HG02763 (cell line): ENCODE data around the gene AP1M1.

Source experiments
- ATAC-seq: cut with Tn5 transposase; IDR thresholded peaks from one replicate; pipeline ENCODE4 v1.9.1; 2021; ENCODE audit warnings: mild to moderate bottlenecking, moderate library complexity; ENCODE audit not compliant: unreplicated experiment

Gene AP1M1

DNA sequence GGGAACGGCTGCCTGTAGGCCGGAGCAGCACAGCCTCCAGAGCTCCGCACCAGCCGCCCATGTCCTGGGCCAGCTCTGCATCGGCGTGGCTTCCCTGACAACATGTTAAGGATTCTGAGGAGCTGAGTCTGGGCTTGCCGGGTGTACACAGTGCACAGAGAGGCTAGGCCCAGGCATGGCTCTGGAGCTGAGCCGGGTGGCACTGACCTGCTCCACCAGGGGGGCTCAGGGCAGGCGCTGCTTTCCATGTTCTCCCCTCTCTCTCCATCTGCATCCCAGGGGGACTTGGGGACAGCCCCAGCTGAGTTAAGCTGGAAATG lies 31.6 kb downstream of the AP1M1 start:
- ATAC-seq, result no peak

DNA sequence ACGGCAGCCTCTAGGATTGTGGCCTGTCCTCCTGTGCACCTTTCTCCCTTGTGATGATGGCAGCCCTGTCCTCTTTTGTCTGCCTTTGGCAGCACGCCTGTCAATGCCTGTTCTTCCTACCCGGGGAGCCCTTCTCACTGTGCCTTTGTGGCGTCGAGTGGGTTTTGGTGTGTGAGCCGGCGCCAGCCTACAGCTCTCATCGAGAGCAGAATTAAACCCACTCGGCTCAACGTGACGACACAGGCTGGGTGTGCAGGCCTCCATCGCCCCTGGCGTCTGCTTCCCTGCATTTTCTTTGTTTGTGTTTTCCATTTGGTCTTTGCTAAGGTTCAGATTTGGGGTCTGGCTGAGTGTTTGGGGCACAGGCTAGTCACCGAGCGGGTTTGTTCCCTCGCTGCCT lies 34.4 kb downstream of the AP1M1 start:
- no peak for ATAC-seq

DNA sequence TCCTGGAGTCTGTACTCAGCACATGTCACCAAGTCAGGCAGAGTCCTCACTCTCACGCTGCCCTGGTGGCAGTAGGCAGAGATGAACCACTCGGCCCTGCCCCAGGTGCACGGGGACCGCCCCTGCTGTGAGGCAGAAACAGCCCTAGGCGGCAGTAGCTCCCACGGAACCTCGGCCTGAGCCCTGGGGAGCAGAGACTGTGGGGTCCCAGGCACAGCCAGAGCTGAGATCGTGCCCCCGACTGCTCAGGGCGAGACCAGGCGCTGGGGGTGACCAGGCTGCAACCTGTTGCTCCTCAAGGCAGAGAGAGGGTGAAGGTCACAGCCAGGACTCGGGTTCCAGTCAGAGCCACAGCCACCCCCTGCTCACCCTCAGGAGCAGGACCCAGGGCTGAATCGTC lies 34.9 kb downstream of the AP1M1 start:
- ATAC-seq, result no peak

DNA sequence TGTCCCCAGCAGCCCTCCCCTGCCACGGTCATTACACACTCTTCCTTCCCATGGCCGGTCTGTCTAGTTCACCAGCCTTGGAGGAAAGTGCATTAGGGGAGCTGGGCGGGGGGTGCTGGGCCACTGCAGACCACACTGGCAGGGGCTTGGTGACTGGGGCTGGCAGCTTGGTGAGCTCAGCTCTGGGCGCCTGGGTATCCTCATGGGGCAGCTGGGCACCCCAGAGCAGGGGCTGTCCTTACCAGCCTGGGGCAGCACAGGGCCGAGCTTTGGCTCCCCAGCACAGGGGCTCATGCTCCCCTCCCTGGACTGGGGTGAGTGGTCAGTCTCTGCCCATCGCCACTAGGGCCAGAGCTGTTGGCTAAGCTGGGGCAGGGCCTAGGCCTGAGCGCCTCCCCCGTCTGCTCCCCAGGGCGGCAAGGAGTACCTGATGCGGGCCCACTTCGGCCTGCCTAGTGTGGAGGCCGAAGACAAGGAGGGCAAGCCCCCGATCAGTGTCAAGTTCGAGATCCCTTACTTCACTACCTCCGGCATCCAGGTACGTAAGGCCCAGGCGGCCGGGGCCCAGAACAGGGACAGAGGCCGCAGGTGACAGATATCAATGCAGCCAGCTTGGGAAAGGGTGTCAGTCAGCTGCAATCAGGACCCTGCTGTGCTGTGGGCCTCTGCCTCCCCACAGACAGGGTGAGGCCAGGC lies 35.5 kb downstream of the AP1M1 start:
- no peak for ATAC-seq

DNA sequence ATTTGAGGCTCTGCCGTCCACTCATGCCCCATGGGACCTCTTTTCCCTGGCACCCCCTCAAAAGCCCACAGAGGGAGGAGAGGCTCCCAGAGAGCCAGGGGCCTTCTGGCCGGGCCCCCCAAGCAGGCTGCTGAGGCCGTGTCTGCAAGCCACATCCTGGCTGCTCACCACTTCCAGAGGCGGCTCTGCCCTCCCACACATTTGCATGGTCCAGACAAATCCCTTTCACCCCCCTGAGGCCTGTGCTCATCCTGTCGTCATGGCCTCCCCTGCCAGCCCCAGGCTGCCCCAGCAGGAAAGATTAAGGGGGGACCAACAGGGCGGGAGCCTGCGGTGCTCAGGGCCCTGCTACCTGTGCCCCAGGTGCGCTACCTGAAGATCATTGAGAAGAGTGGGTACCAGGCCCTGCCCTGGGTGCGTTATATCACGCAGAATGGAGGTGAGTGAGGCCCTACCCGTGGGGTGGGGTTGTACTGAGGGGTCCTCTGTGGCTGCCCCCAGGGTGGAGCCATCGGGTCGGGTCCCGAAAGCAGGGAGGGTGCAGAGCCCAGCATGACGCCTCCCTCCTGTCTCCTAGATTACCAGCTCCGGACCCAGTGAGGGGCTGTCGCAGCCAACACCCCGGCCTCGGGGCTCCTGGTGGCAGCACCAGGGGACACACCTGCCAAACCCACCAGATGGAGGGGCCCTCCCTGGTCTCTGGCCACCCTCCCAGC lies 36.3 kb downstream of the AP1M1 start:
- ATAC-seq, result no peak

DNA sequence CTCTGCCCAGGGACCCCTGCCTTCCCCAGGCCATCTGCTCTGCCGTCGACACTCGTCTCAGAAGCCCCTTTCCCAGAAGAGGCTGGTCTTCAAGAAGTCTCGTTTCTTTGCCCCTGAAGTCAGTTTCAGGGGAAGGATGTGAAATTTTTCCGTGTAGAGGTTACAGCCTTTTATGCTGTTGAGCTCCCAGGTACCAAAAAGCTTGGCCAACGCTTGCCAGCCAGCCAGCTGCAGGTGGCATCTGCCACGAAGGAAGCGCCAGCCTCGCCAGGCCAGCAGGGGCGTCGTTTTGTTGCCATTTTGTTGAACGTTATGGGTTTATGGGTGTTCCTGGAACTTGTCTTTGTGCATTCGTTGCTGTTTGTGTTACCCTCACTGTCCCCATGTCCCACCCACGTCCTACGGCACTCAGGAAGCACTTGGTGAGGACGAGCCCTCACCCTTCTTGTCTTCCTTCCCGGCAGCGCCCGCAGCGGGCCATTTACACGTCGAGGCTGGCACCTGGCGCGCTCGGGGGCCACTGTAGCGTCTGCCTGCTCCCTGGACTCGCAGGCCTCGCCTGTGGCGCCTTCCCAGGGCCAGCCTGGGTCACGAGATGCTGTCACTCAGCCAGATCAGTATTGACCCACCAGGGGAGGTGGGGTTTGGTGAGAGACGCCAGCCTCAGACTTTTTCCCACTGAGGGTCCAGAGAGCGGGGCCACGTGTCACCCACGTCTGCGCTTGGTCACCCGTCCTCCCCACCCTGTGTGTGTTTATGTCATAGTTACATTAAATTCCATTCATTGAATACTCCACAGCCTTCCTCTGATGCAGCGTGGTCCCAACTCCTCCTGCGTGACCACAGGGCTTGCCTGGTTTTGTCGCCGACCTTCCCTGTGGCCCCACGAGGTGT lies 37.1 kb downstream of the AP1M1 start:
- no peak for ATAC-seq

DNA sequence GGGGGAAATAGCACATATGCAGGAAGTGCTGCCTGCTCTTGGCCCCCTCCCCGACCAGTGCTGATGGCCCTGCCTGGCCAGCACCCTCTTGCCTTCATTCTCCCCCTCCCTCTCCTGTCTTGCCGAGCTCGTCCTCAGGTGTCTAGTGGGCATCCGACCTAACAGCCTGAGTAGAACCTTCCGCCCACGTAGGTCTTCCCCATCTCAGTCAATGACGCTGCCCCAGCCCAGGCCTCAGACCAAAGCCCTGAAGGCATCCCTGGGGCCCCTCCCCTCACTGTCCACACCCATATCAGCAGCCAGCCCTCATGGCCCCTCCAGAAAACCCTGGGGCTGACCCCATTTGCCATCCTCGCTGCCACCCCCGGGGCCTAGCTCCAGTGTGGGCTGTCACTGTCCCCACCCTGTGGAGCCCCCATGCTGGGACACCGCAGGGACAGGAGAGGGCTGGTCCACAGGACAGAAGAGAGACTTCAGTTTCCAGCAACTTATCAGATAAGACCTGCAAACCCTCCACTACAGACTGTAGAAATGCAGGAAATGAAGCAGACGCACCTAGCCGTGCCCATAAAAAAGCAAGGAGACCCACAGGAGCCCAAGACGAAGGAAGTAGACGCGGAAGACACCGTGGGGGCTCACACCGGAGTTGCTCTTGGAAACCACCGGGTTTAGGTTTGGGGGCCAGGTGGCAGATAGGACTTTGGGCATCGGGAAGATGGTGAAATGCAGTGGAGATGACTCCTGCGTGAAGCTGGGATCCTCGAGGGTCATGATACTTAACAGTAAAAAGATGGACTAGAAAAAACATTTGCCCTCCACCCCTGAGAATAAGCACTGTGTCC lies 38.3 kb downstream of the AP1M1 start:
- ATAC-seq, result no peak

DNA sequence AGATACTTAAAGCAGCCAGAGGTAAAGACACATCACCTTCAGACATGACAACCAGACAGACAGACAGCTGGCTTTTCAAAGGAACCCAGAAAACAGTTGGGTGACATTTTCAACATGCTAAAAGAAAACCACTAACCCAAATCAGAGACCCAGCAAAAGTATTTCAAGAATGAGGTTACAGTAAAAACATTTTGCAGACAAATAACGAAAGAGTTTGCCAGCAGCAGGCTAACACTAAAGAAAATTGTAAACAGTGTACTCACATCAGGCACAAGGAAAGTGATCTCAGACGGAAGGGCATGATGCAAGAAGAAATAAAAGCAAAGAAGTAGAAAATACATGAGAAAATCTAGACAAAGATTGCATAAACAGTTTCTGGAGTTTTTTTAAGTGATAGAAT lies 46.4 kb downstream of the AP1M1 start:
- ATAC-seq, result no peak

DNA sequence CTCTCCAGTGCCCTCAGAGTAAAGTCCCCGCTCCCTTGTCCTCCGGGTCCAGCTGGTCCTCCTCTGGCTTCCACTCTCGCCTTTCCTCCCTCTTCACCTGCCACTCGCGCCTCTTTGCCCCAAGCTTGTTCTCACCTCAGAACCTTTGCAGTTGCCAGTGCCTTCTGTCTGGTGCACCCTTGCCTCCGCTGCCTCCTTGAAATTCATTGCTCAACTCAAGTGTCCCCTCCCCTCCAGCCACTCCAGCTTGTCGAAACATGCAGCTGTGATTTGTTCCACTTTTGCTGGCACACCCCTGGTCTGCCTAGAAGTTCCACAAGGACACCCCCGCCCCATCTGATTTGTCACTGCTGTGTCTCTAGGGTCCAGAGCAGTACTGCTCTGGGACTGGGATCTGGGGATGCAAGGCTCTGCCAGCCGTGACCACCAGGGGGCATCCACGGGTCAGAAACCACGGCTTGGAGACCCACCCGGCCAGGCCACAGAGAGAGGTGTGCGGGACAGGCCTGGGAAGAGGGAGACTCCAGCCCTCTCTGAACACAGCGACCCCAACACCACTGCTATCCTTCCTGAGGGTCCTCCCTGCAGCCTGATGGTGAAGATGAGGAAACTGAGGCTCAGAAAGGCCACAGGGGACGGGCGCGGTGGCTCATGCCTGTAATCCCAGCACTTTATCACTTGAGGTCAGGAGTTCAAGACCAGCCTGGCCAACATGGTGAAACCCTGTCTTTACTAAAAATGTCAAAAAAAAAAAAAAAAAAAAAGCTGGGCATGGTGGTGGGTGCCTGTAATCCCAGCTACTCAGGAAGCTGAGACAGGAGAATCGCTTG lies 49.9 kb downstream of the AP1M1 start:
- ATAC-seq, result peak; percentile 58

DNA sequence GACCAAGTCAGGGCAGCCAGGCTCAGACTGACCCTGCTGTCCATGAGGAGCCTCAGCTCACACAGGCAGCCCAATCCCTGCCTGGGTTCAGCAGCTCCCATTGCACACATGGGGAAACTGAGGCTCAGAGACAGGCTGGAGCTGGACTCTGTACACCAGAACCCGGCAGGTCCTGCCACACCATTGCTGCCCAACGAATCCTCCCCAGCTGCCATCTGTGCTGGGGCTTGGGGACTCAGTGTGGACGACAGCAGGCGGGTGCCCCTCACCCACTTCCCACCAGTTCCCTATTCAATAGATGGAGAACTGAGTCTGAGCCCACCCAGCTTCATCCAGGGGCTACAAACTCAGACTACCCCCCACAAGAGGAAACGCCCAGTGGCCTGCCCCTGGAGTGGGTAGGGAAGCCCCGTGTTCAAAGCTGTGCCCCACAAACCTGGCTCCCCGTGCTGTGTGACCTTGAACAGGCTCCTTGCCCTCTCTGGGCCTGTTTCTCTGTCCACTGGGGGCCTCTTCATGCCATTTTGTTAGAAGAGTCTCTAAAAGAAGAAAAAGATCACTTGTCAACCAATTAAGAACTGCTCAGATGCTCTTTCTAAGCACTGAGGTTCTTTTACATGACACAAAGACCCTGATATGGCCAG lies 50.8 kb downstream of the AP1M1 start:
- ATAC-seq, result no peak

DNA sequence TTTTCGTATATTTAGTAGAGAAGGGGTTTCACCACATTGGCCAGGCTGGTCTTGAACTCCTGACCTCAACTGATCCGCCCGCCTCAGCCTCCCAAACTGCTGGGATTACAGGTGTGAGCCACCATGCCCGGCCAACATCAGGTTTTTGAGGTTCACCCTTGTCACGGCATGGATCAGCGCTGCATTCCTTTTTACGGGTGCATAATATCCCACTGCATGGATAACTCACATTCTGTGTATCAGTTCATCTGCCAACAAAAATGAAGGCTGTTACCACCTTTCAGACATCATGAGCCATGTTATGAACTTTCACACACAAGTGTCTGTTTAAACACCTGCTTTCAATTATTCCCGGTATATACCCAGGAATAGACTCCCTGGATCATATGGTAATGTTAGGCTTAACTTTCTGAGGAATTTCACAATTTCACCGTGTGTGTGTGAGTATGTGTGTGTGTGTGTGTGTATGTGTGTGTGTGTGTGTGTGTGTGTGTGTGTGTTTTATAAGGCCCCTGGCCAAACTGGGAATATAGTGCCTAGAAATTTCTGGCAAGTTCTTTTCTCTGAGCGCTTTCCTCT lies 52.2 kb downstream of the AP1M1 start:
- ATAC-seq, result no peak

DNA sequence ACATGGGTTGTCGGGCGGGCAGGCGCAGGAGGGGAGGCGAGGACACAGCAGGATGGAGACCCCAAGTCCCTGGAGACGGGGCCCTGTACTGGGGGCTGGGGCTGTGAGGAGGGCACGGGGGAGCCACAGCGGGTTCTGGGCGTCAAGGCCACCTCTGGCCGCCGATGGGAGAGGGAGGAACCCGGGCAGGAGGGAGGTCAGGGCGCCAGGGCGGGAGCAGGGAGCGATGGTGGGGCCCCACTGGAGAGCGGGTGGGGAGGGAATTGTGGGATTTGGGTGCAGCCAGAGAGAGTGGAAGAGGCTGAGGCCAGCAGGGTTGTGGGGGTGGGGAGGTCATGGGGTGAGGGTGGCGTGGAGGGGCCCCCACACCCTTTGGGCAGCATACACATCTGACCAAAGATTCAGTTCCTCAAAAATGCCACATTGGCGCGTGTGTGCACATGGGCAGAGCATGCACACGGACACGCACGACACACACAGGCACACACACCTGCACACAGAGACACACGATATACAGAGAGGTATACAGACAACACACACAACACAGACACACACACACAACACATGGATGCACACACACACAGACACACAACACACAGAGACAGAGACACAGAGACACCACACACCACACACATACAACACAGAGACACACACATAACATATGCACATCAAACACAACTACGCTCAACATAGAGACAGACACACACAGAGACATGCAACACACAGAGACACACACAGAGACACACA lies 54.9 kb downstream of the AP1M1 start:
- ATAC-seq, result no peak

DNA sequence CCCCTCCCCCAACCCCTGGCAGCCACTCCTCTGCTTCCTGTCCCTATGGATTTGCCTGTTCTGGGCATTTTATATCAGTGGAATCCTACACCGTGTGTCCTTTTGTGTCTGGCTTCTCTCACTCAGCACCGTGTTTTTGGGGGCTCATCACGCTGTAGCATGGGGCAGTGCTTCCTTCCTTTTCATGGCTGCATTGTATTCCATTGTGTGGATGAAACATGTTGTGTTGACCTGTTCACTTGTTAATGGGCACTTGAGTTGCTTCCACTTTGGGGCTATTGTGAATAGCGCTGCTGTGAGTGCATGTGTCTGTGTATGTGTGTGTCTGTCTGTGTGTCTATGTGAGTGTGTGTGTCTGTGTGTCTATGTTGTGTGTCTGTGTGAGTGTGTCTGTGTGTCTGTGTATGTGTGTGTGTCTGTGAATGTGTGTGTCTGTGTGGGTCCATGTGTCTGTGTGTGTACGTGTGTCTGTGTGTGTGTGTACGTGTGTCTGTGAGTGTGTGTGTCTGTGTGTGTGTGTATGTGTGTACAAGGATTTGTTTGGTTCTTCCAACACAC lies 57.2 kb downstream of the AP1M1 start:
- ATAC-seq, result no peak

DNA sequence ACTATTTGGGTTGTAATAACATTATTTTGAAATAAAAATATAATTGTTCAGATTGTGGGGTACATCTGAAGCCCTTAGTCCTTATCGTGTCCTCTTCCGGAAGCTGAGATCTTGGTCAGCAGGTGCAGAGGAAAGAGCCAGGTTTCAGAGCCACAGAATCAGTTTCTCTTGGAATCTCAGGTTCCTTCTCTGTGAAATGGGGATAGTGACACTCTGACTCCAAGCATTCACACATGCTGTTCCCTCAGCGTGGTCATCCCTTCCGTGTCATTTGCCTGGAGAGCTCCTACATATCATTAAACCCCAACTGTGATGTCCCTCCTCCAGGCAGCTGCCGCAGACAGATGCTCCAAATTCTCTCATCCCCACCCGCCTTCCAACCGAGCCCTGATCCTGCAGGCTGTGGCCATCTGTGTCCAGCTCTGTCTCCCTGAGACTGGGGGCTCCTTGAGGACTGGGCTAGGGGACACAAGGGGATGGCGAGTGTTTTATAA lies 59.8 kb downstream of the AP1M1 start:
- ATAC-seq, result no peak

DNA sequence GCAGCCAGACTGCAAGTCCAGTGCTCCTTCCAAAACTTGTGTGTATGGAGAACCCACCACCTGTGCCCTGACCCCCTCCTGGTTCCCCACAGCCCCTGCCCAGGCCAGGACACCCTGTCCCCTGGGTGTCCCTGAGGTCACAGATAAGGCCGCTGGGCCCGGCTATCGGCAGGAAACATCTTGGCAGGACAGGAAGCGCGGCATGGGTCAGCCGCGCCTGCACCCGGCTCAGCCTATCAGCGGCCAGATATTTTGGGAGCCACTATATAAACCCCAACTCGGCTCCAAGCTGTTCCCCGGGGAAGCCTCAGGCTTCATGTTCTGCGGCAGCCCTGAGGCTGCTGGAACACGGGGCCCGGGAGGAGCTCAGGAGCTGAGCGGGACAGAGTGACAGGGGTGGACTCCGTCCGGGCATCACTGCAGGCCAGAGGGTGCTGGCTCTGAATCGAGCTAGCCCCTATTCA lies 60.8 kb downstream of the AP1M1 start:
- no peak for ATAC-seq

DNA sequence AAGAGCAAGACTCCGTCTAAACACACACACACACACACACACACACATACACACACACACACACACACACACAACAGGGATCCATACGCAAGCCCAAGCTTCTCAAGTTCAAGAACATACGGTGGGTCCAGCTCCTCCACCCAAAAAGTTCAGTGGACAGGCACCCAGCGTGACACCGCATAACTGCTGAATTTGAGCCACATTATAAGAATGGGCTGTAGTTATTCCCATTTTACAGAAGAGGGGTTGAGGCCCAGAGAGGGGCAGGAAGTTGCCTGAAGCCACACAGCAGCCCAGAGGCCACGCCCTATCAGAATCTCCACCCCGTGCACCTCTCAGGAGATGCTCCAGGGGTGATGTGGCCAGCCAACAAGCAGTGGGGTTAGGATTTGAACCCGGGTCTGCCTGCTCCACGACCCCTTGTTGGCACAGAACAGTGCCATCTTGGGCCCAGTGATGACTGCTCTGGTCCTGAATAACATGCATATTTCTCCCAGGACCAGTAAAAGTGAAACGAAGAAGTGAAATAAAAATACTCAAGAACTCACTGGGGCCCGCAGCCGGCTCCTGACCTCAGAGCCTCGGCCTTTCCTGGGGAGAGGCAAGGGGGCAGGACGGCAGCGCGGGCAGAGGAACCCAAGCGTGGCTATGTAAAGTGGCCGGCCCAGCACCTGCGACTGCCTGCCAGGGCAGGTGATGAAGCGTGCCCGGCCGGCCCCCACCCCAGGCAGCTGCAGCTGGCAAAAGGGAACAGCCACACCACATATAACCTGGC lies 61.9 kb downstream of the AP1M1 start:
- ATAC-seq, result peak; percentile 61

DNA sequence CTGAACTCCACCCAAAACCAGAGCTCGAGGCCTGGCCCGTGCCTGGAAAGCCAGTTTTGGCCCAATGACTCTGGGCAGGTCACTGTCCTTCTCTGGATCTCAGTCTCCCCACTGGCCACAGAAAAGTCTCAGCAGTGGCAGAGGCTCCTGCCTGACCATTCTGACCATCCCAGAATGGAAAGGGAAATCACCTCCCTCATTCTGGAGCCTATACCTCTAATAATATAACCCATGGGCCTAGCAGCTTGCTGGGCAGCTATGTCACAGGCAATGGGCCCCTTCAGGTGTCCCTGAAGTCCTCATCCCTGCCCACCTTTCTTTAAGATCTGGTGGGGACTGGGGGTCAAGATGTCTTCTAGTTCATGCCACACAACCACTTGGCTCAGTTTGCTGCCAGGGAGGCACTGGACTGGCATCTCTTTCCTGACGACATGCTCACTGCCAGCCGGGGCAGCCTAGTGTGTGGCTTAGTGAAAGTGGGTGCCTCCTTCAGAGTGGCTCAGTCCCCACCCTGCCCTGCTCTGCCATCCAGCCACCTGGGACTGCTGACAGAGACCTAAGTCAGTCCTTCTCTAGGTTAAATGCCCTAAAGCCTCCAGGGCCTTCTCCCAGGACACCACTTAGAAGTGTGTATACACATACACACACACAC lies 62.6 kb downstream of the AP1M1 start:
- no peak for ATAC-seq
